Endothelial cell of umbilical vein (primary cell): ENCODE data around the gene GALR2. TPM values are rescaled to one million over a fixed set of nuclear protein-coding genes. Genes with fewer than 3 reads are reported as not detected.
"Not testable (repeated sequence)": the region's sequence is repeated elsewhere in the genome, so short reads cannot be mapped to it uniquely, and the experiment has no call there.

ENCODE experiments used
- BruUV-seq: library from RNA; stranded (reverse); fragments of 400-500 nt; replicated peaks from 2 replicates; lab custom pipeline; 2021; lab: Mats Ljungman, UMichigan
- CTCF ChIA-PET: fragments of 300-600, 350-600 bp; sonication (Branson Sonifier 250); formaldehyde crosslinking; loops from one replicate; lab custom pipeline; 2021; ENCODE audit warnings: antibody characterized with exemption, inconsistent platforms; lab: Charles Lee
- POLR2A ChIA-PET: fragments of 300-600, 350-600 bp; sonication (Branson Sonifier 250); formaldehyde crosslinking; loops from one replicate; lab custom pipeline; 2021; ENCODE audit warnings: antibody characterized with exemption, inconsistent platforms; lab: Charles Lee
- DNase-seq: peaks from one replicate; pipeline ENCODE4 v3.0.0-alpha.2; 2011; ENCODE audit warnings: low read depth, low spot score
- FAIRE-seq: peaks from 2 replicates; lab custom pipeline; 2011; peaks lifted over from hg19 to GRCh38; lab: Jason Lieb, UNC
- H2AFZ ChIP-seq: 2 replicates; pipeline ENCODE4 v1.6.0; 2012; ENCODE audit warnings: low read depth, low read length, control low read depth, inconsistent platforms
- H3K27ac ChIP-seq: 2 replicates; pipeline ENCODE4 v1.5.1; 2011; ENCODE audit warnings: low read depth, mild to moderate bottlenecking, control low read depth, low read length, moderate library complexity; ENCODE audit not compliant: insufficient read depth
- H3K27me3 ChIP-seq, 2 experiments: 2 replicates each; pipeline versions ENCODE4 v1.6.0 to v1.6.1; 2011; ENCODE audit warnings: low read length in 2 of 2, mixed read lengths in 1 of 2; ENCODE audit not compliant: control insufficient read depth in 2 of 2, insufficient read depth in 2 of 2
- H3K36me3 ChIP-seq, 2 experiments: 2 replicates in 1 of 2; 3 replicates in 1 of 2; pipeline ENCODE4 v1.5.1; 2011; ENCODE audit warnings: low read length in 2 of 2, mild to moderate bottlenecking in 1 of 2, moderate library complexity in 1 of 2; ENCODE audit not compliant: control insufficient read depth in 2 of 2, insufficient read depth in 2 of 2; ENCODE audit errors: extremely low read depth in 1 of 2
- H3K4me1 ChIP-seq: 3 replicates; pipeline ENCODE4 v1.5.1; 2011; ENCODE audit warnings: mild to moderate bottlenecking, low read length; ENCODE audit not compliant: control insufficient read depth, insufficient read depth; ENCODE audit errors: extremely low read depth
- H3K4me2 ChIP-seq: 2 replicates; pipeline ENCODE4 v1.6.1; 2011; ENCODE audit warnings: low read length, control low read depth, mixed read lengths; ENCODE audit not compliant: insufficient read depth
- H3K4me3 ChIP-seq, 3 experiments: fragments of 200-600 bp in 1 of 3; sonication (generic), shearing (Covaris generic) in 1 of 3; replicated peaks in 1 of 3; 2 replicates each; pipeline ENCODE4 v1.5.1; 2011 to 2016; ENCODE audit warnings: control low read depth in 3 of 3, low read length in 3 of 3, mild to moderate bottlenecking in 2 of 3, inconsistent platforms in 1 of 3, low read depth in 1 of 3, moderate library complexity in 1 of 3; ENCODE audit not compliant: insufficient read depth in 1 of 3
- H3K79me2 ChIP-seq: 2 replicates; pipeline ENCODE4 v1.6.0; 2012; ENCODE audit warnings: low read length, inconsistent platforms; ENCODE audit not compliant: control insufficient read depth, insufficient read depth
- H3K9ac ChIP-seq: replicated peaks from 2 replicates; pipeline ENCODE3; 2011; ENCODE audit warnings: low read length, control low read depth; ENCODE audit not compliant: insufficient read depth; ENCODE audit errors: extremely low read depth
- H3K9me1 ChIP-seq: replicated peaks from 3 replicates; pipeline ENCODE4 v1.6.0; 2011; ENCODE audit warnings: mild to moderate bottlenecking, low read length; ENCODE audit not compliant: control insufficient read depth, insufficient read depth; ENCODE audit errors: extremely low read depth
- H3K9me3 ChIP-seq: replicated peaks from 2 replicates; pipeline ENCODE4 v1.5.1; 2012; ENCODE audit warnings: low read length, inconsistent platforms; ENCODE audit not compliant: control insufficient read depth, insufficient read depth
- H4K20me1 ChIP-seq: replicated peaks from 2 replicates; pipeline ENCODE3; 2011; ENCODE audit warnings: mild to moderate bottlenecking, low read length; ENCODE audit not compliant: control insufficient read depth, insufficient read depth; ENCODE audit errors: extremely low read depth
- CTCF ChIP-seq, 2 donors: IDR thresholded peaks; 1 replicate in 1 of 2; 2 replicates in 1 of 2; pipeline ENCODE4 v1.5.1; 2011; ENCODE audit warnings: low read length in 2 of 2, mild to moderate bottlenecking in 2 of 2, moderate library complexity in 2 of 2, control low read depth in 1 of 2, inconsistent platforms in 1 of 2, low read depth in 1 of 2; ENCODE audit not compliant: insufficient read depth in 1 of 2; ENCODE audit errors: extremely low read depth in 1 of 2
- EZH2 ChIP-seq: IDR thresholded peaks from 2 replicates; pipeline ENCODE4 v1.6.1; 2012; ENCODE audit warnings: borderline replicate concordance, low read depth, mild to moderate bottlenecking, moderate library complexity, low read length, inconsistent platforms; ENCODE audit not compliant: severe bottlenecking
- FOS ChIP-seq: IDR thresholded peaks from 2 replicates; pipeline ENCODE4 v1.6.1; 2011; ENCODE audit warnings: mild to moderate bottlenecking, low read length, moderate library complexity, borderline replicate concordance; ENCODE audit not compliant: insufficient read depth
- GATA2 ChIP-seq: IDR thresholded peaks from 2 replicates; pipeline ENCODE4 v1.7.0; 2011; ENCODE audit warnings: low read depth, mild to moderate bottlenecking, moderate library complexity, mixed read lengths, low read length; ENCODE audit not compliant: insufficient read length, insufficient read depth
- JUN ChIP-seq: IDR thresholded peaks from 2 replicates; pipeline ENCODE4 v1.6.1; 2011; ENCODE audit warnings: borderline replicate concordance, low read depth; ENCODE audit not compliant: insufficient read length, insufficient read depth
- MAX ChIP-seq: IDR thresholded peaks from 2 replicates; pipeline ENCODE4 v1.6.1; 2011; ENCODE audit not compliant: insufficient read depth, insufficient read length
- MYC ChIP-seq: IDR thresholded peaks from one replicate; pipeline ENCODE4 v1.6.1; 2011; ENCODE audit warnings: mild to moderate bottlenecking, low read depth, low read length
- POLR2A ChIP-seq: IDR thresholded peaks from 2 replicates; pipeline ENCODE4 v1.6.1; 2012; ENCODE audit warnings: low read depth, mild to moderate bottlenecking, control low read depth, low read length
- POLR2AphosphoS5 ChIP-seq: IDR thresholded peaks from 2 replicates; pipeline ENCODE4 v1.6.1; 2012; ENCODE audit warnings: low read depth, mild to moderate bottlenecking, control low read depth, low read length, moderate library complexity; ENCODE audit not compliant: insufficient read depth
- dilution Hi-C: fragments of 300-500 bp; cut with MboI; formaldehyde crosslinking; loops from one replicate; pipeline ENCODE4 v1.15.0; 2019; ENCODE audit warnings: low sequenced_read_pairs; ENCODE audit not compliant: extremely low pct_ligation_motif_present
- intact Hi-C: fragments of 100-400 bp; cut with micrococcal nuclease; formaldehyde crosslinking; loops from one replicate; pipeline ENCODE4 v1.10.0; 2022
- polyA plus RNA-seq, 4 experiments: library from polyadenylated mRNA; depleted of rRNA in 3 of 4; stranded (reverse) in 3 of 4; unstranded in 1 of 4; fragments of >200 nt; gene quantifications; 2 replicates each; pipeline versions ENCODE4 v1.2.1 to v1.2.3, GENCODE V29; 2011 to 2012; ENCODE audit warnings: missing spikeins in 1 of 4
- total RNA-seq: library from RNA; stranded (reverse); gene quantifications from 2 replicates; pipeline ENCODE4 v1.2.3, GENCODE V29; 2021

The GALR2 gene
- total and polyA plus RNA-seq, 2 donors (not counting 3 experiments of a cell fraction or from before 2014, with no cell fraction given) = 0.47 TPM; not detected in 1

- FAIRE-seq, H3K9me3 ChIP-seq, H2AFZ ChIP-seq, H3K79me2 ChIP-seq, POLR2A ChIA-PET, H3K27ac ChIP-seq, H3K9ac ChIP-seq, H3K9me1 ChIP-seq, DNase-seq, H4K20me1 ChIP-seq, H3K4me3 ChIP-seq, H3K4me1 ChIP-seq, H3K4me2 ChIP-seq, dilution Hi-C loops, BruUV-seq: not testable (repeated sequence)
- intact Hi-C loops = loop anchor here (5.0 kb wide), 1 partner anchor 66 kb away; no protein-coding TSS in a partner anchor
- Histone ChIP-seq H3K27me3 (peaks cover 67 to 72% of the 10 kb centered on the region in 2 experiments), H3K36me3 (peaks cover 0 to 11% of the 10 kb centered on the region in 2 experiments)
- CTCF ChIA-PET = interaction anchor here (1.1 kb wide), 1 partner anchor 64 kb away, joined by 3 read pairs; no protein-coding TSS in a partner anchor
These were observed 3.8 kb downstream of the GALR2 start for GRCh38 chr17:76078370-76078769.

GRCh38 chr17:76078860-76079534 is 4.4 kb downstream of the GALR2 start, which contains the start of gene ZACN:
TSS of gene ZACN (plus strand) at chr17:76079182. CDS start at chr17:76079265, 83 bp downstream.
- CTCF ChIA-PET = interaction anchor here (1.6 kb wide), 1 partner anchor 65 kb away, joined by 4 read pairs; no protein-coding TSS in a partner anchor
- H3K4me1 ChIP-seq = no peaks in the 10 kb centered on the region
- H3K4me2 ChIP-seq = no peak within 1 kb of the TSS
- POLR2A ChIA-PET = no interaction called here
- H3K9me3 ChIP-seq = no peaks in the 10 kb centered on the region
- no TSS peak for BruUV-seq
- peaks cover 63 to 66% of the 10 kb centered on the region in 2 experiments for H3K27me3 ChIP-seq
- dilution Hi-C loops = no loop called here
- no peak within 1 kb of the TSS for H2AFZ ChIP-seq
- no peaks in the 10 kb centered on the region for H3K9me1 ChIP-seq
- no peaks in the 10 kb centered on the region for H4K20me1 ChIP-seq
- no peak for DNase-seq
- no peak for FAIRE-seq
- intact Hi-C loops = loop anchor here (5.0 kb wide), 1 partner anchor 67 kb away; no protein-coding TSS in a partner anchor
- no peak within 1 kb of the TSS for H3K4me3 ChIP-seq
- no peak within 1 kb of the TSS for H3K9ac ChIP-seq
- H3K27ac ChIP-seq = no peak within 1 kb of the TSS
- TF ChIP-seq MAX (no peak), JUN (no peak), EZH2 (no peak), GATA2 (no peak), FOS (no peak), CTCF (IDR thresholded peaks at IDR 0.05; ENCODE audit: extremely low read depth in 1 of 2, insufficient read depth in 1 of 2, low read depth in 1 of 2, low read length in 2 of 2) (no peak), MYC (no peak), POLR2A (no peak), POLR2AphosphoS5 (no peak)
- peaks cover 0 to 16% of the 10 kb centered on the region in 2 experiments for H3K36me3 ChIP-seq
- H3K79me2 ChIP-seq = no peaks in the 10 kb centered on the region
